Neural progenitor cell (in vitro differentiated cells): ENCODE results near the gene ARIH2.
"Not testable (repeated sequence)": the region's sequence is repeated elsewhere in the genome, so short reads cannot be mapped to it uniquely, and the experiment has no call there.

Experiments used
- CTCF ChIP-seq: fragments of 200-600 bp; sonication (generic); IDR thresholded peaks from 2 replicates; pipeline ENCODE4 v1.5.1; 2017; ENCODE audit warnings: antibody characterized with exemption, mild to moderate bottlenecking
- EZH2phosphoT487 ChIP-seq: fragments of 200-600 bp; sonication (generic); IDR thresholded peaks from 2 replicates; pipeline ENCODE4 v1.6.1; 2017; ENCODE audit warnings: antibody characterized with exemption

- TF ChIP-seq CTCF, EZH2phosphoT487: not testable (repeated sequence)
These were observed 90.0 kb downstream of the ARIH2 start for GRCh38 chr3:49008627-49009026.
